ENCODE measurements around the gene CNTNAP2. TPM values are rescaled to one million over a fixed set of nuclear protein-coding genes. Genes with fewer than 3 reads are reported as not detected.

CNTNAP2 gene
- total RNA-seq, 1 experiment from 2014 or later = 42.5 TPM

DNA sequence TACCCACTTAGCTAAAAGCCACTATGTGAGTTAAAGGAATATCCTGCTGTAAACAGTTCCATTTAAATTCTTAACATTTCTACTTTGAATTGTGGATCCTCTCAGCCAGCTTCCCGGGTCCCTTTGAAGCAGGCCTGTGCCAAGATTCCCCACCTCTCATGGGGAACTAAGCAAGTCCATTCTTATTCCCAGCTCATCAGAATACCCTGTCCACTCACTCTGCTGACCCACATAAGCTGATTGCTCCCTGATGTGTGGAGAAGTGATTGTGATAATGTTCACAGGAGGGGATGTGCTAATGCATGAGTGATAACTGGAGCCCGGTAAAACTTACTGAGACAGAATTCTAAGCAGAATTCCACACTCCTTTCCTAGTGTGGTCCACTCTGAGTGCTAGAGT is 709.7 kb downstream of the CNTNAP2 start:
- no peak for TF ChIP-seq CTCF (IDR thresholded peaks at IDR 0.05; ENCODE audit: insufficient read depth in 1 of 2, low read depth in 1 of 2, low read length in 1 of 2, severe bottlenecking in 1 of 2, unreplicated experiment in 1 of 2)
- Histone ChIP-seq H3K36me3 (ENCODE audit: control insufficient read depth, insufficient read depth, low read length) (no peaks in the 10 kb centered on the region), H3K9me3 (no peaks in the 10 kb centered on the region), H3K4me3 (ENCODE audit: low read depth, low read length) (no peak overlapping the region), H3K4me1 (no peaks in the 10 kb centered on the region), H3K27me3 (replicated peaks; ENCODE audit: control insufficient read depth, insufficient read depth, low read length) (no peaks in the 10 kb centered on the region)
- CTCF ChIA-PET = no interaction called here
- no peak for DNase-seq
- intact Hi-C loops (cut with micrococcal nuclease; ENCODE audit: unreplicated experiment) = no loop called here
- no TSS peak for BruUV-seq (replicated peaks)
- H3K27ac Mint-ChIP-seq (ENCODE audit: unreplicated experiment) = no peak overlapping the region
- POLR2A ChIA-PET = no interaction called here
- H3K27me3 Mint-ChIP-seq (ENCODE audit: insufficient read depth, unreplicated experiment) = no peaks in the 10 kb centered on the region
- H3K36me3 Mint-ChIP-seq (ENCODE audit: insufficient read depth, unreplicated experiment) = no peaks in the 10 kb centered on the region
- no peak overlapping the region for H3K4me3 Mint-ChIP-seq (ENCODE audit: unreplicated experiment)
- no peaks in the 10 kb centered on the region for H3K4me1 Mint-ChIP-seq (ENCODE audit: low read depth, unreplicated experiment)
- no peaks in the 10 kb centered on the region for H3K9me3 Mint-ChIP-seq (ENCODE audit: unreplicated experiment)

GRCh38 chr7:146830686-146831085 is 714.1 kb downstream of the CNTNAP2 start:
- H3K9me3 Mint-ChIP-seq (ENCODE audit: unreplicated experiment) = no peaks in the 10 kb centered on the region
- H3K27me3 ChIP-seq (replicated peaks; ENCODE audit: control insufficient read depth, insufficient read depth, low read length) = no peaks in the 10 kb centered on the region
- no peak for DNase-seq
- no peaks in the 10 kb centered on the region for H3K9me3 ChIP-seq
- no peaks in the 10 kb centered on the region for H3K36me3 Mint-ChIP-seq (ENCODE audit: insufficient read depth, unreplicated experiment)
- no peak overlapping the region for H3K4me3 ChIP-seq (ENCODE audit: low read depth, low read length)
- intact Hi-C loops (cut with micrococcal nuclease; ENCODE audit: unreplicated experiment) = no loop called here
- BruUV-seq (replicated peaks) = no TSS peak
- H3K4me1 ChIP-seq = no peaks in the 10 kb centered on the region
- no peaks in the 10 kb centered on the region for H3K36me3 ChIP-seq (ENCODE audit: control insufficient read depth, insufficient read depth, low read length)
- no peak overlapping the region for H3K27ac Mint-ChIP-seq (ENCODE audit: unreplicated experiment)
- ChIA-PET CTCF (no interaction called here), POLR2A (no interaction called here)
- TF ChIP-seq CTCF (IDR thresholded peaks at IDR 0.05; ENCODE audit: insufficient read depth in 1 of 2, low read depth in 1 of 2, low read length in 1 of 2, severe bottlenecking in 1 of 2, unreplicated experiment in 1 of 2) = no peak
- H3K4me3 Mint-ChIP-seq (ENCODE audit: unreplicated experiment) = no peak overlapping the region
- no peaks in the 10 kb centered on the region for H3K4me1 Mint-ChIP-seq (ENCODE audit: low read depth, unreplicated experiment)
- no peaks in the 10 kb centered on the region for H3K27me3 Mint-ChIP-seq (ENCODE audit: insufficient read depth, unreplicated experiment)

- no peak for DNase-seq
- intact Hi-C loops (cut with micrococcal nuclease; ENCODE audit: unreplicated experiment) = no loop called here
- H3K4me3 Mint-ChIP-seq (ENCODE audit: unreplicated experiment) = no peak overlapping the region
- TF ChIP-seq CTCF (IDR thresholded peaks at IDR 0.05; ENCODE audit: insufficient read depth in 1 of 2, low read depth in 1 of 2, low read length in 1 of 2, severe bottlenecking in 1 of 2, unreplicated experiment in 1 of 2) = no peak
- BruUV-seq (replicated peaks) = no TSS peak
- CTCF ChIA-PET = no interaction called here
- Histone ChIP-seq H3K27me3 (replicated peaks; ENCODE audit: control insufficient read depth, insufficient read depth, low read length) (no peaks in the 10 kb centered on the region), H3K9me3 (no peaks in the 10 kb centered on the region), H3K4me1 (no peaks in the 10 kb centered on the region), H3K36me3 (ENCODE audit: control insufficient read depth, insufficient read depth, low read length) (no peaks in the 10 kb centered on the region), H3K4me3 (ENCODE audit: low read depth, low read length) (no peak overlapping the region)
- no peaks in the 10 kb centered on the region for H3K4me1 Mint-ChIP-seq (ENCODE audit: low read depth, unreplicated experiment)
- POLR2A ChIA-PET = no interaction called here
- H3K27me3 Mint-ChIP-seq (ENCODE audit: insufficient read depth, unreplicated experiment) = no peaks in the 10 kb centered on the region
- no peak overlapping the region for H3K27ac Mint-ChIP-seq (ENCODE audit: unreplicated experiment)
- no peaks in the 10 kb centered on the region for H3K36me3 Mint-ChIP-seq (ENCODE audit: insufficient read depth, unreplicated experiment)
- H3K9me3 Mint-ChIP-seq (ENCODE audit: unreplicated experiment) = no peaks in the 10 kb centered on the region
Observed at GRCh38 chr7:146831875-146832274, 715.3 kb downstream of the CNTNAP2 start.

All from Caco-2 (cell line).